T-cell (primary cell): ENCODE results near the gene IL4R. TPM values are rescaled to one million over a fixed set of nuclear protein-coding genes. Genes with fewer than 3 reads are reported as not detected.

Experiments used
- ATAC-seq, 4 experiments: fragments of 200-7000 bp in 3 of 4; fragments of 150-1000 bp in 1 of 4; cut with Tn5 transposase; replicated peaks in 1 of 4; 1 replicate in 3 of 4; 2 replicates in 1 of 4; pipeline ENCODE4 v1.10.0; 2021; ENCODE audit warnings: moderate library complexity in 3 of 4, mild to moderate bottlenecking in 2 of 4, moderate number of reproducible peaks in 1 of 4
- CTCF ChIA-PET, 2 donors: fragments of 300-600 bp; sonication (Branson Sonifier 250); formaldehyde crosslinking; loops; one replicate each; lab custom pipeline; 2022; ENCODE audit warnings: antibody characterized with exemption in 2 of 2; lab: Charles Lee
- POLR2A ChIA-PET, 2 donors: fragments of 300-600 bp; sonication (Branson Sonifier 250); formaldehyde crosslinking; loops; one replicate each; lab custom pipeline; 2022; ENCODE audit warnings: antibody characterized with exemption in 2 of 2; lab: Charles Lee
- DNase-seq, 35 experiments: peaks; one replicate each; pipeline versions ENCODE4 v3.0.0 to v3.0.0-alpha.2; 2013 to 2023
- H3K27ac ChIP-seq: one replicate; pipeline ENCODE4 v1.5.1; 2013; ENCODE audit warnings: low read length
- H3K27me3 ChIP-seq, 2 experiments: replicated peaks in 1 of 2; 1 replicate in 1 of 2; 2 replicates in 1 of 2; pipeline versions ENCODE4 v1.6.1 to v1.7.0; 2013; ENCODE audit warnings: low read length in 1 of 2, mixed read lengths in 1 of 2; ENCODE audit not compliant: control insufficient read depth in 2 of 2, insufficient read depth in 2 of 2; ENCODE audit errors: extremely low read depth in 1 of 2
- H3K36me3 ChIP-seq, 2 donors: 1 replicate in 1 of 2; 2 replicates in 1 of 2; pipeline versions ENCODE4 v1.6.1 to v1.7.0; 2013; ENCODE audit warnings: low read length in 1 of 2; ENCODE audit not compliant: control insufficient read depth in 2 of 2, insufficient read depth in 1 of 2; ENCODE audit errors: extremely low read depth in 1 of 2
- H3K4me1 ChIP-seq, 2 experiments: 1 replicate in 1 of 2; 2 replicates in 1 of 2; pipeline versions ENCODE4 v1.6.1 to v1.7.0; 2013; ENCODE audit warnings: low read length in 2 of 2, mixed read lengths in 1 of 2; ENCODE audit not compliant: insufficient read depth in 2 of 2, control insufficient read depth in 1 of 2; ENCODE audit errors: extremely low read depth in 1 of 2
- H3K4me3 ChIP-seq, 2 donors: 1 replicate in 1 of 2; 2 replicates in 1 of 2; pipeline versions ENCODE4 v1.5.1 to v1.7.0; 2013; ENCODE audit warnings: mild to moderate bottlenecking in 2 of 2, low read length in 1 of 2, moderate library complexity in 1 of 2; ENCODE audit not compliant: control insufficient read depth in 1 of 2; ENCODE audit errors: extremely low read depth in 1 of 2
- H3K9me3 ChIP-seq: 2 replicates; pipeline ENCODE4 v1.7.0; 2013
- H3K27ac Mint-ChIP-seq, 2 donors: one replicate each; pipeline ENCODE4 v1.8.0; 2020 to 2021; ENCODE audit warnings: mild to moderate bottlenecking in 2 of 2, mixed read lengths in 2 of 2
- H3K27me3 Mint-ChIP-seq, 2 donors: one replicate each; pipeline ENCODE4 v1.8.0; 2021 to 2022; ENCODE audit warnings: mixed read lengths in 2 of 2
- H3K36me3 Mint-ChIP-seq: one replicate; pipeline ENCODE4 v1.8.0; 2021; ENCODE audit warnings: mixed read lengths
- H3K4me1 Mint-ChIP-seq, 3 donors: one replicate each; pipeline ENCODE4 v1.8.0; 2020 to 2022; ENCODE audit warnings: mixed read lengths in 3 of 3, mild to moderate bottlenecking in 1 of 3
- H3K4me3 Mint-ChIP-seq, 3 donors: one replicate each; pipeline ENCODE4 v1.8.0; 2020 to 2022; ENCODE audit warnings: mild to moderate bottlenecking in 3 of 3, mixed read lengths in 3 of 3, moderate library complexity in 3 of 3
- H3K9me3 Mint-ChIP-seq, 3 donors: one replicate each; pipeline ENCODE4 v1.8.0; 2020 to 2022; ENCODE audit warnings: mixed read lengths in 3 of 3
- WGBS: methylation state at CpG from one replicate; pipeline ENCODE4 v1.1.5; 2013; ENCODE audit warnings: missing lambda C conversion rate; ENCODE audit not compliant: insufficient coverage; 5-methylcytosine and 5-hydroxymethylcytosine counted together
- total RNA-seq, 35 experiments: library from RNA in 6 of 35; stranded (reverse) in 6 of 35; fragments of 120-200 nt in 1 of 35; gene quantifications; one replicate each; pipeline versions ENCODE4 v1.2.1 to v1.2.4 and lab custom pipeline; 2013 to 2026

Gene IL4R
- total RNA-seq, 5 donors from 2014 or later (not counting 1 experiment from before 2014, with no cell fraction given) = 186 to 281 (median 221) TPM

- H3K4me1 Mint-ChIP-seq = peaks cover 49 to 55% (median 52%) of the 10 kb centered on the region in 3 donors
- ATAC-seq (no peak), DNase-seq (no peak)
- POLR2A ChIA-PET = no interaction called here
- CTCF ChIA-PET = no interaction called here
- Histone ChIP-seq H3K9me3 (no peaks in the 10 kb centered on the region), H3K4me1 (peaks cover 8 to 48% of the 10 kb centered on the region in 2 experiments), H3K4me3 (no peak overlapping the region), H3K27ac (no peak overlapping the region), H3K27me3 (no peaks in the 10 kb centered on the region), H3K36me3 (peaks cover 19 to 58% of the 10 kb centered on the region in 2 donors)
- peaks cover 44% of the 10 kb centered on the region for H3K36me3 Mint-ChIP-seq
- peak overlapping the region; percentile 48 to 63 for H3K27ac Mint-ChIP-seq
- WGBS = 100% methylated on average over 3 of the region's 5 CpGs
- H3K4me3 Mint-ChIP-seq = no peak overlapping the region
- H3K9me3 Mint-ChIP-seq = no peaks in the 10 kb centered on the region
- H3K27me3 Mint-ChIP-seq = no peaks in the 10 kb centered on the region
Observed at GRCh38 chr16:27363246-27363632, 49.5 kb downstream of the IL4R start.

- Histone ChIP-seq H3K36me3 (peaks cover 17 to 53% of the 10 kb centered on the region in 2 donors), H3K4me3 (no peak overlapping the region), H3K27me3 (no peaks in the 10 kb centered on the region), H3K4me1 (peaks cover 11 to 53% of the 10 kb centered on the region in 2 experiments), H3K9me3 (no peaks in the 10 kb centered on the region), H3K27ac (no peak overlapping the region)
- Mint-ChIP-seq H3K4me3 (no peak overlapping the region), H3K4me1 (peaks cover 53 to 59% (median 57%) of the 10 kb centered on the region in 3 donors), H3K27me3 (no peaks in the 10 kb centered on the region), H3K9me3 (no peaks in the 10 kb centered on the region), H3K36me3 (peaks cover 38% of the 10 kb centered on the region), H3K27ac (peak overlapping the region; percentile 81 to 85)
- 90% methylated on average over 9 of the region's 9 CpGs for WGBS
- DNase-seq = no peak
- POLR2A ChIA-PET = no interaction called here
- no peak for ATAC-seq
- CTCF ChIA-PET = no interaction called here
Observed at GRCh38 chr16:27363797-27364196, 50.0 kb downstream of the IL4R start.

- ChIA-PET POLR2A (no interaction called here), CTCF (interaction anchor here (0.6 kb wide), 3 partner anchors 15 to 75 kb away, joined by 3 to 4 read pairs (median 3); no protein-coding TSS in a partner anchor)
- Histone ChIP-seq H3K4me1 (peaks cover 16 to 57% of the 10 kb centered on the region in 2 experiments), H3K27me3 (no peaks in the 10 kb centered on the region), H3K27ac (no peak overlapping the region), H3K36me3 (peaks cover 15 to 44% of the 10 kb centered on the region in 2 donors), H3K4me3 (no peak overlapping the region), H3K9me3 (no peaks in the 10 kb centered on the region)
- no peak for ATAC-seq
- Mint-ChIP-seq H3K4me3 (no peak overlapping the region), H3K27me3 (no peaks in the 10 kb centered on the region), H3K4me1 (peaks cover 56 to 67% (median 59%) of the 10 kb centered on the region in 3 donors), H3K9me3 (peaks cover 0 to 2% (median 0%) of the 10 kb centered on the region in 3 donors), H3K27ac (peak overlapping the region; percentile 81 to 85), H3K36me3 (peaks cover 30% of the 10 kb centered on the region)
- no peak for DNase-seq
- 97% methylated on average over 4 of the region's 6 CpGs for WGBS
Observed at GRCh38 chr16:27364493-27365141, 50.8 kb downstream of the IL4R start.

- Mint-ChIP-seq H3K4me3 (peak overlapping the region in 1 of 3 donors; percentile 9), H3K4me1 (peaks cover 64 to 75% (median 67%) of the 10 kb centered on the region in 3 donors), H3K27ac (peak overlapping the region; percentile 76 to 81), H3K36me3 (peaks cover 30% of the 10 kb centered on the region), H3K27me3 (no peaks in the 10 kb centered on the region), H3K9me3 (peaks cover 0 to 5% (median 3%) of the 10 kb centered on the region in 3 donors)
- H3K27ac ChIP-seq = peak overlapping the region; percentile 39
- ChIA-PET CTCF (interaction anchor here (0.6 to 2.0 kb wide), 9 partner anchors 14 to 196 kb away, joined by 3 to 14 read pairs (median 3); partner anchors contain the start of gene IL21R (in 1 of the 2)), POLR2A (interaction anchor here in 1 of 2 donors (0.9 kb wide), 1 partner anchor 42 kb away, joined by 4 read pairs; no protein-coding TSS in a partner anchor)
- H3K36me3 ChIP-seq = peaks cover 12 to 37% of the 10 kb centered on the region in 2 donors
- ATAC-seq = no peak
- no peak overlapping the region for H3K4me3 ChIP-seq
- H3K9me3 ChIP-seq = no peaks in the 10 kb centered on the region
- WGBS = 100% methylated on average over 2 of the region's 7 CpGs
- DNase-seq = no peak
- H3K4me1 ChIP-seq = peaks cover 16 to 61% of the 10 kb centered on the region in 2 experiments
- no peaks in the 10 kb centered on the region for H3K27me3 ChIP-seq
Observed at GRCh38 chr16:27365142-27366089, 51.6 kb downstream of the IL4R start.

GRCh38 chr16:27366687-27367460 is 53.1 kb downstream of the IL4R start:
- Histone ChIP-seq H3K4me1 (peaks cover 19 to 65% of the 10 kb centered on the region in 2 experiments), H3K27ac (peak overlapping the region; percentile 100), H3K4me3 (peak overlapping the region; percentile 12 to 23), H3K27me3 (no peaks in the 10 kb centered on the region), H3K9me3 (no peaks in the 10 kb centered on the region), H3K36me3 (peaks cover 12 to 23% of the 10 kb centered on the region in 2 donors)
- Mint-ChIP-seq H3K36me3 (peaks cover 18% of the 10 kb centered on the region), H3K4me3 (peak overlapping the region; percentile 39 to 66 (median 51)), H3K27me3 (no peaks in the 10 kb centered on the region), H3K9me3 (peaks cover 0 to 8% (median 3%) of the 10 kb centered on the region in 3 donors), H3K27ac (peak overlapping the region; percentile 94 to 95), H3K4me1 (peaks cover 65 to 82% (median 69%) of the 10 kb centered on the region in 3 donors)
- CTCF ChIA-PET = interaction anchor here (0.6 to 2.6 kb wide), 27 partner anchors 23 to 275 kb away, joined by 3 to 26 read pairs (median 4); partner anchors contain the start of genes GTF3C1 (in 1 of the 2), IL21R (in 1 of the 2), KATNIP (in 1 of the 2) and KDM8 (in 1 of the 2)
- POLR2A ChIA-PET = interaction anchor here (0.5 to 1.8 kb wide), 18 partner anchors 11 to 163 kb away, joined by 3 to 25 read pairs (median 4); partner anchors contain the start of genes IL21R (in 1 of the 2) and KDM8 (in 1 of the 2)
- DNase-seq (peak in 4 of 35 experiments; percentile 21 to 39 (median 28)), ATAC-seq (peak in 3 of 4 experiments; percentile 9 to 32 (median 28))
- 41% methylated on average over 12 of the region's 14 CpGs for WGBS
